Lung (tissue), 12 donors: ENCODE data around the gene RHBG. TPM values are rescaled to one million over a fixed set of nuclear protein-coding genes. Genes with fewer than 3 reads are reported as not detected.

Experiments
- ATAC-seq: fragments of 200-7000 bp; cut with Tn5 transposase; one replicate; pipeline ENCODE4 v1.9.1; 2020; ENCODE audit warnings: moderate number of reproducible peaks; ENCODE audit not compliant: insufficient read depth, low FRiP score
- DNase-seq, 3 donors: peaks; one replicate each; pipeline ENCODE4 v3.0.0-alpha.2; 2013 to 2017
- H3K27ac ChIP-seq, 2 donors: one replicate each; pipeline ENCODE4 v1.5.1; 2013; ENCODE audit warnings: mild to moderate bottlenecking in 2 of 2, moderate library complexity in 2 of 2, control low read depth in 1 of 2, inconsistent platforms in 1 of 2, low read depth in 1 of 2, low read length in 1 of 2
- H3K27me3 ChIP-seq, 3 donors: one replicate each; pipeline ENCODE4 v1.5.1; 2013; ENCODE audit warnings: low read length in 2 of 3; ENCODE audit not compliant: control insufficient read depth in 3 of 3, insufficient read depth in 3 of 3
- H3K36me3 ChIP-seq, 4 donors: one replicate each; pipeline ENCODE4 v1.5.1; 2013; ENCODE audit warnings: low read length in 4 of 4, mild to moderate bottlenecking in 1 of 4, moderate library complexity in 1 of 4; ENCODE audit not compliant: control insufficient read depth in 4 of 4, insufficient read depth in 4 of 4
- H3K4me1 ChIP-seq, 5 donors: one replicate each; pipeline ENCODE4 v1.5.1; 2013; ENCODE audit warnings: low read length in 5 of 5, mild to moderate bottlenecking in 2 of 5, moderate library complexity in 1 of 5; ENCODE audit not compliant: control insufficient read depth in 5 of 5, insufficient read depth in 5 of 5
- H3K4me3 ChIP-seq: one replicate; pipeline ENCODE4 v1.5.1; 2013; ENCODE audit warnings: mild to moderate bottlenecking, control low read depth, moderate library complexity
- H3K9ac ChIP-seq, 2 donors: one replicate each; pipeline ENCODE4 v1.5.1; 2013; ENCODE audit warnings: low read length in 2 of 2, control low read depth in 1 of 2; ENCODE audit not compliant: insufficient read depth in 1 of 2
- H3K9me3 ChIP-seq, 4 donors: one replicate each; pipeline ENCODE4 v1.5.1; 2013; ENCODE audit warnings: low read length in 3 of 4, mild to moderate bottlenecking in 1 of 4, moderate library complexity in 1 of 4; ENCODE audit not compliant: control insufficient read depth in 4 of 4, insufficient read depth in 3 of 4
- WGBS, 2 donors: extraction: QIAGEN DNeasy Blood & Tissue Kit; methylation state at CpG; one replicate each; pipeline ENCODE4 v1.1.7; 2013; 5-methylcytosine and 5-hydroxymethylcytosine counted together
- polyA plus RNA-seq, 2 donors: library from polyadenylated mRNA; stranded (reverse); fragments of 200-250 nt; gene quantifications; one replicate each; pipeline ENCODE4 v1.2.1, GENCODE V29; 2013
- total RNA-seq, 2 donors: library from RNA; depleted of rRNA in 1 of 2; stranded (reverse); fragments of >200 nt in 1 of 2; gene quantifications; one replicate each; pipeline ENCODE4 v1.2.1, GENCODE V29; 2014 to 2021
- TF ChIP-seq, protein P1 (sequence below): IDR thresholded peaks from 2 replicates; pipeline ENCODE4 v1.5.1; 2012; ENCODE audit warnings: mild to moderate bottlenecking; ENCODE audit errors: control extremely low read depth, extremely low read depth
- donor health status: control.
- donor health status: control.
- donor health status: Bipolar disorder and iron deficiency.
- donor health status: healthy.
- donor health status: DM: yes; HTN: yes; CAD: no.

RHBG gene
- total and polyA plus RNA-seq, 4 donors = 0.18 to 0.74 TPM; not detected in 2

DNA sequence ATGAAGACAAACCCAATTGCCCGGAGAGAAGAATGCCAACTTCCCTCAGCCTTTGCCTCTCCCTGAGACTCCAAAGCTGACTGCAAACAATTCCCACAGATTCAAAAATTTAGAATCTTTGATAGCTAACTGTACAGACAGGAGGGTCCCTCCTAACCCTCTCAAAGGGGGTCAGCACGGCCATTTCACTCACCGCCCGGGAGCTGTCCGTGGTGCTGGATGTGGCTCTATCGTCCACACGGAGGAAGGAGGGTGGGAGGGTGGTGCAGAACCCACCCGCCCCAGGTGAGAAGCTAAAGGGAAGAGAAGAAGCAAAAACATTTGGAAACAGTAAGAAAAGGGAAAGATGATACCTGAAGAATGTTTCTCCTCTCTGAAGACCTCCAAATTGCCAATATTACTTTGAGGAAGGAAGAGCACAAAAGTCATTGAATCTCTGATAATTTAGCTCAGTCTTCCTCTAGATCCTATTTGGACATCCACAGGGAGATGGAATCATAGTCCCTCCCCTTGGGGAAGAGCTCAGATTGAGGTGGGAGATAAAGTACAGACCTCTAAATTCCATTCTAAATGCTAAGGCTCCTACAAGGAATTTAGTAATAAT is 45.6 kb downstream of the RHBG start:
- 15 to 16% methylated on average over 8 of the region's 8 CpGs for WGBS, 2 donors
- Histone ChIP-seq H3K9ac (no peak overlapping the region), H3K27me3 (peaks cover 12 to 64% (median 40%) of the 10 kb centered on the region in 3 donors), H3K27ac (no peak overlapping the region), H3K9me3 (no peaks in the 10 kb centered on the region), H3K4me3 (no peak overlapping the region), H3K4me1 (no peaks in the 10 kb centered on the region), H3K36me3 (no peaks in the 10 kb centered on the region)
- DNase-seq (peak; percentile 28 to 42 (median 31)), ATAC-seq (no peak)
- TF ChIP-seq, protein P1, sequence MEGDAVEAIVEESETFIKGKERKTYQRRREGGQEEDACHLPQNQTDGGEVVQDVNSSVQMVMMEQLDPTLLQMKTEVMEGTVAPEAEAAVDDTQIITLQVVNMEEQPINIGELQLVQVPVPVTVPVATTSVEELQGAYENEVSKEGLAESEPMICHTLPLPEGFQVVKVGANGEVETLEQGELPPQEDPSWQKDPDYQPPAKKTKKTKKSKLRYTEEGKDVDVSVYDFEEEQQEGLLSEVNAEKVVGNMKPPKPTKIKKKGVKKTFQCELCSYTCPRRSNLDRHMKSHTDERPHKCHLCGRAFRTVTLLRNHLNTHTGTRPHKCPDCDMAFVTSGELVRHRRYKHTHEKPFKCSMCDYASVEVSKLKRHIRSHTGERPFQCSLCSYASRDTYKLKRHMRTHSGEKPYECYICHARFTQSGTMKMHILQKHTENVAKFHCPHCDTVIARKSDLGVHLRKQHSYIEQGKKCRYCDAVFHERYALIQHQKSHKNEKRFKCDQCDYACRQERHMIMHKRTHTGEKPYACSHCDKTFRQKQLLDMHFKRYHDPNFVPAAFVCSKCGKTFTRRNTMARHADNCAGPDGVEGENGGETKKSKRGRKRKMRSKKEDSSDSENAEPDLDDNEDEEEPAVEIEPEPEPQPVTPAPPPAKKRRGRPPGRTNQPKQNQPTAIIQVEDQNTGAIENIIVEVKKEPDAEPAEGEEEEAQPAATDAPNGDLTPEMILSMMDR = no peak

DNA sequence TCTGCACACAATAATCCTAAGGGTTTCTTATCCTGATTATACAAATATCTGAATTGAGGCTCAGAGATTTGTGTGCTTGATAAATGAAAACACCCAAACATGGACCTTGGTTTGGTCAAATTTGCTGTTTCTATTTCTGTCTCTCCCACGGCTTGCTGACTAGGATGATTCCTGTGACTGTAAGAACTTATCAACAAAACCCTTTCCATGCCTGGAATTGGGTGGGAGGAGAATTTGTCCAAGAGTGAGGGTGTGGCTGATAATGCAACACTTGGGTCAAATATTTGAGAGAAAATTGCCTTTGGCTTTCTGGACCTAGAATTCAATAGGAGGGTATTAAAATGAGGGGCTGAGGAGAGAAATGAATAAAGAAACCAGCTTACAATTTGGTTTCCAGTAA is 48.0 kb downstream of the RHBG start:
- WGBS, 2 donors = 38 to 62% methylated on average over 1 of the region's 1 CpG
- DNase-seq = no peak
- no peaks in the 10 kb centered on the region for H3K36me3 ChIP-seq
- TF ChIP-seq, protein P1 = no peak
- no peak overlapping the region for H3K27ac ChIP-seq
- H3K9ac ChIP-seq = no peak overlapping the region
- ATAC-seq = no peak
- no peaks in the 10 kb centered on the region for H3K9me3 ChIP-seq
- H3K27me3 ChIP-seq = peaks cover 12 to 79% (median 61%) of the 10 kb centered on the region in 3 donors
- no peak overlapping the region for H3K4me3 ChIP-seq
- peaks cover 0 to 14% (median 4%) of the 10 kb centered on the region in 5 donors for H3K4me1 ChIP-seq

DNA sequence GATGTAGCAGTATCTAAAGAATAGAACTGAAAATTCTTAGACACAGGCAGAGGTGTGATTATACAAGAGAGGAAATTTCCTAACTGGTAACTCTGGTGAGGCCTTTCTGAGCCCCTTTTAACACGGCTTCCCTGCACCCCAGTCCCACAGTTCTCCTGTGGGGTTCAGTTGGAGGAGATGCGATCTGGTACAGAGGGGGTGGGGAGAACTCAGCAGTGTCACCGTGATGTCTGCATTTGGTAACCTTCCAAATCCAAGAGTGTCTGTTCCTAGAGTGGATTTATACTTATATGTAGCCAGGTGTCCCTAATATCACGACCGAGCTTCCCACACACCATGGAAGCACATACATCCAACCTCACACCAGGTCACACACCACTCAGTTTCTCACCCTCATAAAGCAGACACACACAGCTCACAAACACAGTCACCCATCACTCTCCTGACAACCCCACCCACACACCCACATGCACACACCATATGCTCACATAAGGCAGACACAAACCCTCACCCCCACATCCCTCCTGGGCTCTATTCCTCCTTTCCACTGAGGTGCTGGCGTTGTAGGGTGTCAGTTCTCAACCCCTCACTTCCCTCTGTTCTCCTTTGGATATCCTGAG is 48.5 kb downstream of the RHBG start:
- H3K4me3 ChIP-seq = no peak overlapping the region
- H3K4me1 ChIP-seq = peaks cover 0 to 14% (median 4%) of the 10 kb centered on the region in 5 donors
- DNase-seq (no peak), ATAC-seq (no peak)
- H3K9ac ChIP-seq = no peak overlapping the region
- 69 to 75% methylated on average over 6 of the region's 6 CpGs for WGBS, 2 donors
- peaks cover 12 to 84% (median 66%) of the 10 kb centered on the region in 3 donors for H3K27me3 ChIP-seq
- H3K27ac ChIP-seq = no peak overlapping the region
- H3K36me3 ChIP-seq = no peaks in the 10 kb centered on the region
- no peaks in the 10 kb centered on the region for H3K9me3 ChIP-seq
- TF ChIP-seq, protein P1 = no peak
